Measurements from ENCODE around the gene ABCA3. TPM values are rescaled to one million over a fixed set of nuclear protein-coding genes. Genes with fewer than 3 reads are reported as not detected.

The ABCA3 gene
- total RNA-seq, 1 experiment from 2014 or later = 7.6 TPM

DNA sequence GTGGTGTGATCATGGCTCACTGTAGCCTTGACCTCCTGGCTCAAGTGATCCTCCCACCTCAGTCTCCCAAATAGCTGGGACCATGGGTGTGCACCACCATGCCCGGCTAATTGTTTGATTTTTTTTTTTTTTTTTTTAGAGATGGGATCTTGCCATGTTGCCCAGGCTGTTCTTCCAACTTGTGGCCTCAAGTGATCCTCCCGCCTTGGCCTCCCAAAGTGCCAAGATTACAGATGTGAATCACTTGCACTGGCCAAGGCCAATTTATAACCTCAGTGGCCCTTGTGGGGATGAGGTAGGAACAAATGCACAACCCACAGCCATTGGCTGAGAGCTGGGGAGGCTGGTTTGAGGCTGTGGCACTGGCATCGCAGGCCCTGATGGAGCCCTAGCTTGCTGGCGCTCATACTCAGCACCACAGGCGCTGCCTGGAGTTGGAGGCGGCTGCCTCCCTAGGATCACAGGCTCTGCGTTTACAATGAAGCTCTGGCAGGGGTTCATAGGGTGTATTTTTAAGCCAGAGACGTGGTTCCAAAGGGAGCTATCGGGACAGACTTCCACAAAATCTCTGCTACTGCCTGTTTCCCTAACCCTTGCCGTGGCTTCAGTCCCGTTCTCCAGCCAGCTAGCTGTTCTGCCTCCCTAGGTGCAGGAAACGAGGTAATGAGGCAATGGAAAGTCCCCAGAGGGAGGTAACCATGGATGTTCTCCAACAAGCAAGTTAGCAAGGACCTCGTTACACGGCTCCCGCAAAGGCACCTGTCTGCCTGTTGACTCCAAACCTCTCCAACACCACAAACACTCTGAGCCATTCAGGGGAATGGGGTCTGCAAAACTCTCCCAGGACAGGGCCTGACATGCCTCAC lies 2.9 kb downstream of the ABCA3 start:
- CTCF ChIA-PET = interaction anchor here (0.6 to 0.7 kb wide), 3 partner anchors 17 to 488 kb away, joined by 3 read pairs; partner anchors contain the start of gene GFER
- no peak overlapping the region for H3K4me3 Mint-ChIP-seq (ENCODE audit: low read depth, unreplicated experiment)

DNA sequence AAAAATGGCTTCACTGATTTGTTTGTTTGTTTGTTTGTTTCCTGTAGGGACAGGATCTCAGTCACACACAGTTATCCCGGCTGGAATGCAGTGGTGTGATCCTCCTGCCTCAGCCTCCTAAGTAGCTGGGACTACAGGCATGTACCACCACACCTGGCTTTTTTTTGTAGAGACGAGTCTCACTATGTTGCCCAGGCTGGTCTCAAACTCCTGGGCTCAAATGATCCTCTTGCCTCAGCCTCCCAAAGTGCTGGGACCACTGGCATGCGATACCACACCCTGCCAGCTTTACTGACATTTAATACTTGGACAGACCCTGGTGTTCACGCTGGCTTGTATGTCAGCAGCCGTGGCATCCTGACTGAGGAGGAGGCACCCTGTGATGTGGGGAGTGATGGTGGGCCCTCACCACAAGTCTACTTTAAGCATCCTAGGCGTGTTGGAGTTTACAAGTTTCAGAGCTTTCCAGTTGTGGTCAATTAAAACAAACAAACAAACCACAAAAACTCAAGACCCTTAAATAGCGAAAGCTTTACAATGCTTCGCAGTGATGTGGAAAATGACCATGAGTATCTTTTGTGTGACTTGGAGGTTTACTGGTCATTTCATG lies 5.1 kb downstream of the ABCA3 start:
- no peak overlapping the region for H3K4me3 Mint-ChIP-seq (ENCODE audit: low read depth, unreplicated experiment)
- peaks cover 60% of the 10 kb centered on the region for H3K27me3 Mint-ChIP-seq (ENCODE audit: unreplicated experiment)
- no peaks in the 10 kb centered on the region for H3K9me3 Mint-ChIP-seq (ENCODE audit: low read depth, unreplicated experiment)
- DNase-seq = no peak
- CTCF ChIA-PET = no interaction called here
- intact Hi-C loops (cut with micrococcal nuclease; ENCODE audit: unreplicated experiment) = no loop called here
- no peak overlapping the region for H3K27ac Mint-ChIP-seq (ENCODE audit: unreplicated experiment)
- BruUV-seq (replicated peaks) = no TSS peak
- peaks cover 26% of the 10 kb centered on the region for H3K4me1 Mint-ChIP-seq (ENCODE audit: low read depth, unreplicated experiment)
- TF ChIP-seq CTCF (IDR thresholded peaks at IDR 0.05; ENCODE audit: unreplicated experiment) = no peak
- H3K36me3 Mint-ChIP-seq (ENCODE audit: insufficient read depth, unreplicated experiment) = peaks cover 17% of the 10 kb centered on the region

More for the DNA sequence above, 2.9 kb downstream of the ABCA3 start:
- Mint-ChIP-seq H3K36me3 (ENCODE audit: insufficient read depth, unreplicated experiment) (peaks cover 23% of the 10 kb centered on the region), H3K9me3 (ENCODE audit: low read depth, unreplicated experiment) (no peaks in the 10 kb centered on the region), H3K4me1 (ENCODE audit: low read depth, unreplicated experiment) (peaks cover 26% of the 10 kb centered on the region), H3K27me3 (ENCODE audit: unreplicated experiment) (peaks cover 37% of the 10 kb centered on the region), H3K27ac (ENCODE audit: unreplicated experiment) (no peak overlapping the region)
- no peak for TF ChIP-seq CTCF (IDR thresholded peaks at IDR 0.05; ENCODE audit: unreplicated experiment)
- DNase-seq = no peak
- intact Hi-C loops (cut with micrococcal nuclease; ENCODE audit: unreplicated experiment) = no loop called here
- no TSS peak for BruUV-seq (replicated peaks)

DNA sequence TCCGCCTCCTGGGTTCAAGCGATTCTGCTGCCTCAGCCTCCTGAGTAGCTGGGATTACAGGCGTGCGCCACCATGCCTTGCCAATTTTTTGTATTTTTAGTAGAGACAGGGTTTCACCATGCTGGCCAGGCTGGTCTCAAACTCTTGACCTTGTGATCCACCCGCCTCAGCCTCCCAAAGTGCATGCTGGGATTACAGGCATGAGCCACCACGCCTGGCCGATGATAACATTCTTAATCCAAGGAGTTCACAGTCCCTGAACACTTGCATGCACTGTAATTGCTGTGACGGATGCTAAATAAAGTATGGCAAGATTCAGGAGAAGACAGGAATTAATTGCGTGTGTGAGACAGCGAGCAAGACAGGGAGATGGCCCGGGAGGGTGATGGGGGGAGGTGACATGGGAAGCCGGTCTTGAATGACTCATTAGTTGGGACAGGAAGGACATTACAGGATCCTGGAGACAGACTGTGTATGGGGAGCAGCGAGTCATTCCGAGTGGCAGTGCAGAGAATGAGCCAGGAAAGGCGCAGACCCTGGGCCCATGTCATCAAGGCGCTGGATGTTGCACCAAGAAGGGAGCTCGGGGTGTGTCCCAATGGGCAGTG lies 6.7 kb downstream of the ABCA3 start:
- Mint-ChIP-seq H3K9me3 (ENCODE audit: low read depth, unreplicated experiment) (no peaks in the 10 kb centered on the region), H3K4me1 (ENCODE audit: low read depth, unreplicated experiment) (peaks cover 17% of the 10 kb centered on the region), H3K27ac (ENCODE audit: unreplicated experiment) (no peak overlapping the region), H3K4me3 (ENCODE audit: low read depth, unreplicated experiment) (no peak overlapping the region), H3K27me3 (ENCODE audit: unreplicated experiment) (peaks cover 50% of the 10 kb centered on the region), H3K36me3 (ENCODE audit: insufficient read depth, unreplicated experiment) (peaks cover 4% of the 10 kb centered on the region)
- no peak for DNase-seq
- BruUV-seq (replicated peaks) = no TSS peak
- CTCF ChIA-PET = no interaction called here
- intact Hi-C loops (cut with micrococcal nuclease; ENCODE audit: unreplicated experiment) = no loop called here
- TF ChIP-seq CTCF (IDR thresholded peaks at IDR 0.05; ENCODE audit: unreplicated experiment) = no peak

GRCh38 chr16:2333231-2333630 lies 7.3 kb downstream of the ABCA3 start:
- no TSS peak for BruUV-seq (replicated peaks)
- H3K27ac Mint-ChIP-seq (ENCODE audit: unreplicated experiment) = no peak overlapping the region
- peaks cover 11% of the 10 kb centered on the region for H3K4me1 Mint-ChIP-seq (ENCODE audit: low read depth, unreplicated experiment)
- no peak for DNase-seq
- intact Hi-C loops (cut with micrococcal nuclease; ENCODE audit: unreplicated experiment) = no loop called here
- H3K9me3 Mint-ChIP-seq (ENCODE audit: low read depth, unreplicated experiment) = no peaks in the 10 kb centered on the region
- CTCF ChIA-PET = interaction anchor here (0.6 kb wide), 1 partner anchor 14 kb away, joined by 5 read pairs; no protein-coding TSS in a partner anchor
- peaks cover 44% of the 10 kb centered on the region for H3K27me3 Mint-ChIP-seq (ENCODE audit: unreplicated experiment)
- H3K4me3 Mint-ChIP-seq (ENCODE audit: low read depth, unreplicated experiment) = no peak overlapping the region
- H3K36me3 Mint-ChIP-seq (ENCODE audit: insufficient read depth, unreplicated experiment) = peaks cover 4% of the 10 kb centered on the region
- no peak for TF ChIP-seq CTCF (IDR thresholded peaks at IDR 0.05; ENCODE audit: unreplicated experiment)
